Left lung (tissue), 10 donors: ENCODE results near the gene SEPTIN12. TPM values are rescaled to one million over a fixed set of nuclear protein-coding genes. Genes with fewer than 3 reads are reported as not detected.

Experiments
- ATAC-seq: fragments of 200-7000 bp; cut with Tn5 transposase; one replicate; pipeline ENCODE4 v1.9.1; 2020; ENCODE audit warnings: moderate library complexity
- DNase-seq, 4 donors: peaks; one replicate each; pipeline ENCODE4 v3.0.0-alpha.2; 2013 to 2020
- H3K27ac ChIP-seq, 2 donors: fragments of 200-600 bp; sonication (generic) in 1 of 2; one replicate each; pipeline versions ENCODE4 v1.5.0 to v1.8.0; 2020 to 2021
- H3K27me3 ChIP-seq, 2 donors: fragments of 200-600 bp; sonication (generic) in 1 of 2; one replicate each; pipeline versions ENCODE4 v1.5.0 to v1.8.0; 2020 to 2021
- H3K36me3 ChIP-seq, 2 donors: fragments of 200-600 bp; sonication (generic) in 1 of 2; one replicate each; pipeline versions ENCODE4 v1.5.0 to v1.8.0; 2020 to 2021
- H3K4me1 ChIP-seq, 2 donors: fragments of 200-600 bp; one replicate each; pipeline ENCODE4 v1.8.0; 2021
- H3K4me3 ChIP-seq, 2 donors: fragments of 200-600 bp; sonication (generic) in 1 of 2; one replicate each; pipeline versions ENCODE4 v1.5.0 to v1.8.0; 2020 to 2021; ENCODE audit warnings: mild to moderate bottlenecking in 1 of 2
- H3K9me3 ChIP-seq, 2 donors: fragments of 200-600 bp; sonication (generic) in 1 of 2; one replicate each; pipeline versions ENCODE4 v1.5.0 to v1.8.0; 2020 to 2021
- CTCF ChIP-seq, 2 donors: fragments of 200-600 bp; sonication (generic) in 1 of 2; IDR thresholded peaks; one replicate each; pipeline versions ENCODE4 v1.5.0 to v1.8.0; 2021; ENCODE audit warnings: antibody characterized with exemption in 2 of 2
- intact Hi-C, 2 donors: fragments of 100-400 bp; cut with DNase I; formaldehyde crosslinking; loops; one replicate each; pipeline versions ENCODE4 v1.11.2 to v1.14.2; 2022
- polyA plus RNA-seq, 6 donors: library from polyadenylated mRNA; unstranded; fragments of 120-200 nt; gene quantifications; one replicate each; pipeline ENCODE4 v1.2.1, GENCODE V29; 2013; ENCODE audit not compliant: insufficient read length in 6 of 6
- total RNA-seq, 2 donors: library from RNA; stranded (reverse); fragmentation: NEBNext Ultra II Directional; extraction: Animal tissue kit (Norgen Biotek cat#: 25700); gene quantifications; one replicate each; pipeline ENCODE4 v1.2.1, GENCODE V29; 2021
- donor health status: DM: no; HTN: yes; CAD: no.
- donor health status: DM: no; HTN: no; CAD: no.

The SEPTIN12 gene
- total and polyA plus RNA-seq, 8 donors = 0.28 to 14.6 (median 0.65) TPM; not detected in 5

- H3K27me3 ChIP-seq = no peaks in the 10 kb centered on the region
- H3K4me1 ChIP-seq = peaks cover 20 to 42% of the 10 kb centered on the region in 2 donors
- no peak for TF ChIP-seq CTCF (IDR thresholded peaks at IDR 0.05)
- H3K36me3 ChIP-seq = peaks cover 0 to 60% of the 10 kb centered on the region in 2 donors
- peak overlapping the region; percentile 87 to 88 for H3K4me3 ChIP-seq
- intact Hi-C loops = no loop called here
- DNase-seq (peak in 1 of 4 donors; percentile 48), ATAC-seq (no peak)
- H3K9me3 ChIP-seq = no peaks in the 10 kb centered on the region
- H3K27ac ChIP-seq = peak overlapping the region; percentile 81 to 94
Observed at GRCh38 chr16:4803401-4803844, 15.3 kb upstream of the SEPTIN12 start.

- Histone ChIP-seq H3K36me3 (peaks cover 0 to 60% of the 10 kb centered on the region in 2 donors), H3K27ac (peak overlapping the region; percentile 81 to 94), H3K4me3 (peak overlapping the region; percentile 87 to 88), H3K9me3 (no peaks in the 10 kb centered on the region), H3K27me3 (no peaks in the 10 kb centered on the region), H3K4me1 (peaks cover 20 to 42% of the 10 kb centered on the region in 2 donors)
- DNase-seq (peak; percentile 89 to 97 (median 94)), ATAC-seq (peak; percentile 93)
- TF ChIP-seq CTCF (IDR thresholded peaks at IDR 0.05) = peak in 1 of 2 donors; percentile 33
- intact Hi-C loops = no loop called here
Observed at GRCh38 chr16:4802659-4803287, 14.6 kb upstream of the SEPTIN12 start.

- intact Hi-C loops = no loop called here
- ATAC-seq = peak; percentile 81
- peaks cover 20 to 42% of the 10 kb centered on the region in 2 donors for H3K4me1 ChIP-seq
Observed at GRCh38 chr16:4801962-4802658, 14.0 kb upstream of the SEPTIN12 start, which contains the start of gene ROGDI. TSS of gene ROGDI (minus strand) at chr16:4802633. CDS start at chr16:4802571, 62 bp downstream.

GRCh38 chr16:4801051-4801961 lies 13.2 kb upstream of the SEPTIN12 start:
- peaks cover 20 to 42% of the 10 kb centered on the region in 2 donors for H3K4me1 ChIP-seq
- intact Hi-C loops = no loop called here
- no peaks in the 10 kb centered on the region for H3K9me3 ChIP-seq
- no peak for DNase-seq
- no peak for ATAC-seq
- no peaks in the 10 kb centered on the region for H3K27me3 ChIP-seq
- H3K36me3 ChIP-seq = peaks cover 0 to 57% of the 10 kb centered on the region in 2 donors
- peak overlapping the region; percentile 45 to 94 for H3K27ac ChIP-seq
- no peak for TF ChIP-seq CTCF (IDR thresholded peaks at IDR 0.05)
- peak overlapping the region; percentile 87 to 88 for H3K4me3 ChIP-seq

More at GRCh38 chr16:4801962-4802658, 14.0 kb upstream of the SEPTIN12 start, which contains the start of gene ROGDI:
- Histone ChIP-seq H3K9me3 (no peaks in the 10 kb centered on the region), H3K36me3 (peaks cover 0 to 60% of the 10 kb centered on the region in 2 donors), H3K27me3 (no peaks in the 10 kb centered on the region), H3K27ac (peak within 1 kb of the TSS; percentile 81 to 94), H3K4me3 (peak within 1 kb of the TSS; percentile 87 to 88)
- no peak for TF ChIP-seq CTCF (IDR thresholded peaks at IDR 0.05)
- peak in 3 of 4 donors; percentile 77 to 96 (median 90) for DNase-seq
